NCI-H1048 (cell line): Measurements from ENCODE around the gene DPEP1.
"Not testable (repeated sequence)": the region's sequence is repeated elsewhere in the genome, so short reads cannot be mapped to it uniquely, and the experiment has no call there.

Experiments used
- DNase-seq: peaks from one replicate; lab custom pipeline; 2025; lab: John Stamatoyannopoulos, UW

Gene DPEP1

GRCh38 chr16:89619840-89620239, 6.4 kb downstream of the DPEP1 start:
- no peak for DNase-seq

DNA sequence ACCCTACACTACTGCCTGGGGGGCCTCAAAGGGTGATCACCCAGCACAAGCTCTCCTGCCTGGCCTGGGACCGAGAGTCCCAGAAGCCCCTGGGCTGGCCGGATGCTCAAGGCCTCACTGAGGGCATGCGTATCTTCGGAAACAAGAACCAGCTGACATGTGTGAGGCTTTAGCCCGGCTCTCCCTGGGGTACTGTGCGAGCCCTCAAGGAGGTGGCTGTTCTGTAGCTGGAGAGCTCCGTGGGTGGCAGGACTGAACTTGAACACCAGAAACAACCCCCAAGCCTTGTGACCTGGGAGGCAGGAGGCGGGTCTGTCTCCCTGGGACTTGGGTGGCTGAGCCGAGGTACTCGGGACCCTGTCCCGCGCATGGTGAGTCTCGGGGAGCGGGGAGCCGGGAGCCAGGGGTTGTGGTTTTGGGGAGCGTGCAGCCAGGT, 7.0 kb downstream of the DPEP1 start:
- DNase-seq = no peak

DNA sequence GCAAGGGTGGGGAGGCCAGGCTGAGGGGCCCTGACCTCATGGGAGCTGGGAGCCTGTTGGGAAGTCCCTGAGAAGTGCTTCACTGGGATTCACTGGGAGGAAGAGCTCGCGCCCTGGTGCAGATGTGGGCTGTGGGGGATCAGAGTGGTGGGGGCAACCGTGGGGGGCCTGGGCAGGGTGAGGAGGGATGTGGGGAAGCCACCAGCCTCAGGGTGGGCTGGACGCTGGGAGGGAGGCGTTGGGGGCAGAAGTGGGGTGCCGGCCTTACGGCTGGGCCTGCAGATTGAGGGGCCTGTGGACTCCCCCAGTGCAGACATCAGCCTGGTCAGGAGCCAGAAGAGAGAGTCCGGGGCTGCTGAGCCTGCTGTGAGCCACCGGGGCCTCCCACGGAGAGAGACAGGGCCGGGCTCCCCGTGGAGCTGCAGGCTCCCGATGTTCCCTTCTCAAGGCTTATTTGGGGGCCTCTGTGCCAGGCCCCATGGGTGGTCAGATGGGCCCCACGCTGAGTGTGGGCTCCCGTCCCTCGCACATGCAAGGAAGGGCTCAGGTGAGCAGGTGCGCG, 7.8 kb downstream of the DPEP1 start:
- no peak for DNase-seq

- no peak for DNase-seq
Measured at GRCh38 chr16:89621698-89622409, 8.4 kb downstream of the DPEP1 start.

DNA sequence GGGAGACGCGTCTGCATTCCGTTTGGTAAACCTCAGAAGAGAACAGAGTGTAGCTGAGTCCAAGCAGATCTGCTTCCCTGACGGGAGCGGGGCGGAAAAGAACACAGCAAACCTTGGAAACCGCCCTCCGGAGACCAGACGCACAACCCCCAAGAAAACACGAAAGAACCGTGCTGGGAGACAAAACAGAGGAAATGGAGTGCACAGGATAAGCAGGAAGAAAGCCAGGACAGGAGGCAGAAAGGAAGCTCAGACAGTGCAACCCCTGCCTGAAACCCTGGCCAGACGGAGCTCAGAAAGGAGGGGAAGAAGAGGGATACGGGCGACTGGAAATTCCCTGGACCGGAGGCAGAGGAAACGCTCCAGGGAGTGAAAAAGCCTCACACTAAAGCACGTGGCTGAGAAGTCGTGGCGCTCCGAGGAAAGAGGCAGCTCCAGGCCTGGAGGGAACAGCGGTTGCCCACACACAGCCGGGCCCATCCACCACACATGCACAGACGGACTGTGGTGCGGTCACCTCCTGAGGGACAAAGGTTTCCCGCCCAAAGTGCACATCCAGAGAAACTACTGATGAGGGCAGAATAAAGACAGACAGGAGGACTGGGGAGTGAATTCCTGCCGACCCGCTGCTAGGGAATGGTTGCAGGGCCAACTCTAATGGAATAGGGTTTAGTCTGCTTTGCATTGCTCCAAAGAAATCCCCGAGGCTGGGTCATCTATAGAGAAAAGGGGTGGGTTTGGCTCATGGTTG, 10.2 kb downstream of the DPEP1 start:
- DNase-seq = no peak

DNA sequence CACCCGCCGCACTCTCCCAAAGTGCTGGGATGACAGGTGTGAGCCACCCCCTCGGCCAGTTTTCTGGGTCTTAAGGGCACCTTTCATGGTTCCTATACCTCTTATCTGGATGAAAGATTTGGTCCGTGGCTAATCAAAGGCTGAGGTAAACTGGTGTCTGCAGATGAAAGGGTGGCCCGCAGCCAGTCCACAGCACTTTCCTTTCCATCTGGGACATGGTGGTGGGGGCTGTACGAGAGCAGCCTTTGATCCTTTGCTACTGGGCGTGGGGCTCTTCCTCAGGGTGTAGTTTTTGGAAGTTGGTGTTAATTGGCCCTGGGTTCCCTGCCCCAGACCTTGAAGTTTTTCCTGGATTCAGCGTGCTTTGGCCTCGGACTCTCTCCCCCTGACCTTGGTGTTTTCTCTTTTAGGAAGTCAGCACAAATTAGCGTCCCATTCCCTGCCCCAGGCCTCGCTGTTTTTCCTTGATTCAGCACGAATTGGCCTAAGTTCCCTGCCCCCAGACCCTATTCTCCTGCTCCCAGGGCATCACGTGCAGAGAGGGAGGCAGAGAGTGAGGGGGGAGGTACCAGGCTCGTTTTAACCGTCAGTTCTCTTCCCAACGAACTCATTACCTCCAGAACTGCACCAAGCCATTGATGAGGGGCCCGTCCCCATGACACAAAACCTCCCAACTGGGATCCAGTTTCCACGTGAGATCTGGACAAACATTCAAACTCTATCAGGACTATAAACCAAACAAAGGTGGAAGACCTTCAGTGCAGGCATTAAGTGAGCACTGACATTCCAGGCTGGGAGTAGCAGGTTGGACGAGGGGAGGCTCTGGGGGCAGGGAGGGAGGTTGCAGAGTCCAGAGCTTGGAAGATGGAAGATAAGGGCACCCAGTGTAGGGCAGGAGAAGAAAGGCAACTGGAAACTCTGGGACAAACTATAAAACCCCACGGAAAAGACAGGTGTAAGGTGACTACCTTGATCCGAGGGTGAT, 11.6 kb downstream of the DPEP1 start:
- no peak for DNase-seq

DNA sequence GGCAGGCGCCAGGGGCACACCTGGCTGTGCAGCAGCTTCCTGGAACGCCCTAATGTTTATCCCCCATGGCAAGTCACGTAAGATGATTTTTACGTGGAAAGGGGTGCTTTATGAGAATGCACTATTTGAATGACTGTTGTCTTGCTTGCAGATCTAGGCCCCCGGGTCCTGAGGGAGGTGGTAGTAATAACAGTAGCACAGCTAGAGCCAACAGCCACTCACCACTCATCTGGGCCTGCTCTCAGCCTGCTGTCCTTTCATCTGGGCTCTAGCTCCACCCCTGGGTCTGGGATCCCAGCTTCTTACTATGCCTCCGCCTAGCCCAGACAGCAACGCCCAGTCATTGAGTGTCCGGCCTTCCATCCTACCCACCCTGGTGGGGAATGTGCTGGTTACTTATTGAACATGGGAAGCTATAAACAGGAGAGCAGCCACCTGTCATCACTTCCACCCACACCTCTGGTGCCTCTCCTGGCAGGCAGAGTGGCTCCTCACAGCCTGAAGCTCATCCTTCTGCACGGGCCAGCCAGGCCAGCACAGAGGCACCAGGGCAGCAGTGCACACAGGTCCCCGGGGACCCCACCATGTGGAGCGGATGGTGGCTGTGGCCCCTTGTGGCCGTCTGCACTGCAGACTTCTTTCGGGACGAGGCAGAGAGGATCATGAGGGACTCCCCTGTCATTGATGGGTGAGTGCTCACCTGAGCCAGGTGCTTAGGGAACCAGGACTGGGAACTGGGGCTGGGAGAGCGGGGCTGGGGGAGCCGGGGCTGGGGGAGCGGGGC, 16.6 kb downstream of the DPEP1 start:
- DNase-seq = no peak

DNA sequence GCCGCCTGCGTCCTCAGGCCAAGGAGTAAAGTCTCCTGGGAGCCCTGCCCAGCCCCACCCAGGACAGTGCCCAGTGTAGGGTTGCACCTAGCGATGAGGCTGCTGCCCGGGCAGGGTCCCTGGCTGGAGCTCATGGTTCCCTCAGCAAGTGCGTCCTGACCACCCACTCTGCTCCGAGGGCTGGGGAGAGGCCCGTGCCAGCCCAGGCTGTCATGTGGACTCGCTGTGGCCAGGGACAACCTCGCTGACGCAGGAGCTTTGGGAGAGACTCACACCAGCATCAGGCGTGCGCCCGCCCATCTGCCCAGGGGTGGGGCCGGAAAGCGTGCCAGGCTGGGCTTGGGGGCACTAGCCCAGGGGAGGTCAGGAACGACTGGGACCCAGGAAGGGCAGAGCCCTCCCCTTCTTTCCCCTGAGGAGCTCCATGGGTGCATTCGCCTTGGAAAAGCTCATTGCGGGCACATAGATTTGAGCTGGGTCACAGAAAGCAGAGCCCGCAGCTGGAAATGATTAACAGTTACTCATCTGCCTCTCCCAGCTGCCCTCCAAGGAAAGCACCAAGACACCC, 19.7 kb downstream of the DPEP1 start:
- no peak for DNase-seq

GRCh38 chr16:89634463-89635385, 21.3 kb downstream of the DPEP1 start:
- DNase-seq = not testable (repeated sequence)

DNA sequence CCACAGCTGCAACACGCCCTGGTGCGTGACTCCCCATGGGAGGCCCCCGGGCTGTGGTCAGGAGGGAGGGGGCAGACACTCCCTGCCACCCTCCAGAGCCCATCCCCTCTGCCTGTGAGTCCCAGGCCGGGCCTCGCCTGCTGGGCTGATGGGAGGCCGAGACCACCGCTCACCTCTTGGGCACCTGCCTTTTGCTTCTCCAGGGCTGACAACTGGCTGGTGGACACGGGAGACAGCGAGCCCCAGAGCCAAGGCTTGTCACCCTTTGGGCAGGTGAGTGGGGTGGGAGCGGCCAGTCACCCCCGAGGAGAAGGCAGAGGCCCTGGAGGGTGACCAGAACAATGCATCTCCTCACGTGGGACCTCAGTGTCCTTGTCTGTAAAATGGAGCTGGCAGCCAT, 23.2 kb downstream of the DPEP1 start:
- DNase-seq = no peak

DNA sequence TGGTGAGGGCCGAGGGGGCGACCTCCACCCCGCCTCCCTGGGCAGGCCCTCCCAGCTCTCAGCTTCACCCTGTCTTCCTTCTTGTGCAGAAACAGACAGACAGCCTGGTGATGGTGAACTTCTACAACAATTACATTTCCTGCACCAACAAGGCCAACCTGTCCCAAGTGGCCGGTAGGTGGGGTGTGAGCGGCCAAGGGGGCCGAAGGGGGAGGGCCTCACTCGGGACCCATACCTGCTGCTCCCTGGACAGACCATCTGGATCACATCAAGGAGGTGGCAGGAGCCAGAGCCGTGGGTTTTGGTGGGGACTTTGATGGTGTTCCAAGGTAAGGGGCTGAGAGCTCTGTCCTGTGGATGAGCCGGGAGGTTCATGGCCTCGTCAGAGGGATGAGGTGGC, 23.9 kb downstream of the DPEP1 start:
- no peak for DNase-seq

DNA sequence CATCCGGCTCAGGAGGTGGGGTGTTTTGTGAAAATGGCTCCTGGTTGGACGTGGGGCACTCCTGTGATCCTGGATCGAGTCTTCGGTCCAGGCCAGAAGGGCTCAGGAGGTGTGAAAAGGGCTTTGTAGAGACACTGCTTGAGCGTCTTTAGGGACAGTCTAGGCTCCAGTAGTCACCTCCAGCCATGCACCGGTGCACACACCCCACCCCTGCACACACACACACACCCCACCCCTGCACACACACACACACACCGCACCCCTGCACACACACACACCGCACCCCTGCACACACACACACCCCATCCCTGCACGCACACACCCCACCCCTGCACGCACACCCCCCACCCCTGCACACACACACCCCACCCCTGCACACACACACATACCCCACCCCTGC, 25.0 kb downstream of the DPEP1 start:
- no peak for DNase-seq

- DNase-seq = no peak
Measured at GRCh38 chr16:89639385-89639784, 25.9 kb downstream of the DPEP1 start.

DNA sequence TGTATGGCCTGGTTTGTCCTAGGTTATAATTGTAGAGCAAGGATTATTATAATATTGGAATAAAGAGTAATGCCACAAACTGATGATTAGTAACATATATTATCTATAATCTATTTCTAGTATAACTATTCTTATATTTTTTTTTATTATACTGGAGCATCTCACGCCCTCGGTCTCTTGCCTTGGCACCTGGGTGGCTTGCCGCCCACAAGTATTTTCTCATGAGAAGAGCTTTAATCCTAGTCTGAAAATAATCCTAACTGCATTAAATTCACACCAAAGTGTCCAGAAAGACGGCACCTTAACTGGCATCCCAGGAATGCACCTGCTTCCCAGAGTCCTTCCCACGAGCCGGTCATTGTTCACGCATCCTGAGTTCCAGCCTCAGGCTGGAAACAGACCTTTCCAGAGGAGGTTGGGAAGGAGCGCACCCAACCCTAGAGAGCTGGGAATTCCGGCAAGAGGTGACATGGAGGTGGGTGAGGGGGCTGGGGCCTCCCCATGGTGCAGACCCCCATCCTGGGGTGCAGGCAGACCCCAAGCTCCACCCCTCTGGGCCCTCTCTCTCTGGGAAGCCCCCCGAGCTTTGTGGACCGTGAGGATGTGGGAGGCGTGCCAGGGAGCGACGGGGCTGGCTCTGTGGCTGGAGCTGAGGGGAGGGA, 28.1 kb downstream of the DPEP1 start:
- DNase-seq = no peak

- DNase-seq = no peak
Measured at GRCh38 chr16:89642574-89642973, 29.1 kb downstream of the DPEP1 start.

DNA sequence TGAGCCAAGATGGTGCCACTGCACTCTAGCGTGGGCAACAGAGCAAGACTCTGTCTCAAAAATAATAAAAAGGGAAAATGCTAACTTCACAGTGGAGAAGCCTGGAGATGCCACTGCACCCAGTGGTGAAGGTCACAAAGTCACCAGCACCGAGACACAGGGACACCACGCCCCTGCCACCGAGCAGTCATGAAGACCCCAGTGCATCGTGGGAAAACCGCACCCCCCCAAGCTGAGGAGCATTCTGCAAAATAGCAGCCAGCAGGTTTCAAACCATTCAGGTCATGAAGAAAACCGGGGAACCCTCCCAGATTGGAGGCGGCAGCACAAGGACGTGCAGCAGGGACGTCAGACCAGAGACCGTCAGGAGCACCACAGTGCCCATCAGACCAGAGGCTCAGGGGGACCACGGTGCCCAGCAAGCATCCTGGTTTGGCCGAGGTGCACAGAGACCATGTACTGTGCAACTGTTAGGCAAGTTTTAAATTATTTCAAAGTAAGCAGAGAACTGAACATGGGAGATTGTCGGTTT, 30.4 kb downstream of the DPEP1 start:
- DNase-seq = no peak

GRCh38 chr16:89645122-89645521, 31.7 kb downstream of the DPEP1 start:
- DNase-seq = no peak

DNA sequence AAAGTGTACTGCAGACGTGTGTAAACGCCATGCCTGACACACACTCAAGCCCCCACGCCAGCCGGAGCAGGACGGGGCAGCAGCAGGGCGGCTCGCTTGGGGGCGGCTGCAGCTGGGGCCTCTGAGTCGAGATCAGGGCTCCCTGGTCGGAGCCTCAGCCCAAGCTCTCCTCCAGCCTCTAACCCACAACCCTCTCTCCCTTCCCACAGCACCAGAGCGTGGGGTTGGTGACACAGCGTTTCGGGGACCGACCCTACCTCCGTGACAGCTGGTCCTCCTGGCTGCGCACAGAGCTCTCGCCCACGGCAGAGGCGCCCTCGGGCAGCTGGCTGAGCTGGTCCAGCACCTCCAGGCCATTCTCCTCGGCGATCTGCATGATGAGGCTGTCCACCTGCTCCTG, 32.8 kb downstream of the DPEP1 start:
- DNase-seq = no peak

- no peak for DNase-seq
Measured at GRCh38 chr16:89646906-89647305, 33.5 kb downstream of the DPEP1 start.
